Effector memory CD4-positive, alpha-beta T cell (primary cell): ENCODE data around the gene STXBP3.
"Not testable (repeated sequence)": the region's sequence is repeated elsewhere in the genome, so short reads cannot be mapped to it uniquely, and the experiment has no call there.

Experiments
- DNase-seq, 3 donors: peaks; one replicate each; pipeline ENCODE4 v3.0.0-alpha.2; 2020
- H3K27ac ChIP-seq: 2 replicates; pipeline ENCODE4 v1.7.0; 2013; ENCODE audit warnings: mild to moderate bottlenecking, low read length, moderate library complexity; ENCODE audit not compliant: insufficient read depth, poor library complexity, severe bottlenecking
- H3K27me3 ChIP-seq: replicated peaks from 2 replicates; pipeline ENCODE4 v1.7.0; 2013; ENCODE audit warnings: mild to moderate bottlenecking, low read length; ENCODE audit not compliant: insufficient read depth, control insufficient read depth, poor library complexity, severe bottlenecking
- H3K36me3 ChIP-seq: 2 replicates; pipeline ENCODE4 v1.7.0; 2013; ENCODE audit warnings: mild to moderate bottlenecking, low read length, moderate library complexity; ENCODE audit not compliant: control insufficient read depth, insufficient read depth
- H3K4me1 ChIP-seq: 2 replicates; pipeline ENCODE4 v1.7.0; 2013; ENCODE audit warnings: low read length, mild to moderate bottlenecking; ENCODE audit not compliant: control insufficient read depth, insufficient read depth, poor library complexity, severe bottlenecking
- H3K4me3 ChIP-seq: 2 replicates; pipeline ENCODE4 v1.7.0; 2013; ENCODE audit warnings: low read length, low read depth, mild to moderate bottlenecking; ENCODE audit not compliant: insufficient read depth, poor library complexity, severe bottlenecking
- H3K9me3 ChIP-seq: 2 replicates; pipeline ENCODE4 v1.7.0; 2013; ENCODE audit warnings: mild to moderate bottlenecking, low read length, moderate library complexity; ENCODE audit not compliant: control insufficient read depth
- total RNA-seq, 3 donors: gene quantifications; one replicate each; lab custom pipeline; 2026; lab: John Stamatoyannopoulos, UW

STXBP3 gene
- total RNA-seq: 49.6 to 65.2 (median 54.7) reads per million in 3 donors

GRCh38 chr1:108746382-108747170, at the start of gene STXBP3:
STXBP3 (plus strand) TSS chr1:108746674; CDS start chr1:108746738, 64 bp downstream.
- H3K36me3 ChIP-seq: no peaks in the 10 kb centered on the region
- H3K27me3 ChIP-seq: no peaks in the 10 kb centered on the region
- H3K4me1 ChIP-seq: no peaks in the 10 kb centered on the region
- peak within 1 kb of the TSS; percentile 91 for H3K27ac ChIP-seq
- peak; percentile 98 to 100 (median 100) for DNase-seq
- H3K4me3 ChIP-seq: peak within 1 kb of the TSS; percentile 77
- H3K9me3 ChIP-seq: no peaks in the 10 kb centered on the region

- H3K36me3 ChIP-seq: peaks cover 43% of the 10 kb centered on the region
- peak overlapping the region; percentile 58 for H3K27ac ChIP-seq
- no peaks in the 10 kb centered on the region for H3K9me3 ChIP-seq
- H3K4me1 ChIP-seq: peaks cover 25% of the 10 kb centered on the region
- no peak for DNase-seq
- H3K27me3 ChIP-seq: no peaks in the 10 kb centered on the region
- no peak overlapping the region for H3K4me3 ChIP-seq
Measured at GRCh38 chr1:108699375-108700332, 46.8 kb upstream of the STXBP3 start.

- DNase-seq: no peak
- Histone ChIP-seq H3K9me3 (no peaks in the 10 kb centered on the region), H3K27ac (no peak overlapping the region), H3K4me3 (no peak overlapping the region), H3K36me3 (peaks cover 42% of the 10 kb centered on the region), H3K27me3 (no peaks in the 10 kb centered on the region), H3K4me1 (peaks cover 22% of the 10 kb centered on the region)
Measured at GRCh38 chr1:108701176-108701849, 45.2 kb upstream of the STXBP3 start.

GRCh38 chr1:108702109-108702508, 44.4 kb upstream of the STXBP3 start:
- Histone ChIP-seq H3K36me3 (peaks cover 34% of the 10 kb centered on the region), H3K4me1 (peaks cover 16% of the 10 kb centered on the region)
- DNase-seq, H3K27me3 ChIP-seq, H3K27ac ChIP-seq, H3K9me3 ChIP-seq, H3K4me3 ChIP-seq: not testable (repeated sequence)

- no peaks in the 10 kb centered on the region for H3K9me3 ChIP-seq
- DNase-seq: peak; percentile 0 to 20 (median 15)
- no peaks in the 10 kb centered on the region for H3K27me3 ChIP-seq
- no peak overlapping the region for H3K4me3 ChIP-seq
- peak overlapping the region; percentile 70 for H3K27ac ChIP-seq
- peaks cover 16% of the 10 kb centered on the region for H3K36me3 ChIP-seq
- peaks cover 9% of the 10 kb centered on the region for H3K4me1 ChIP-seq
Measured at GRCh38 chr1:108703939-108704338, 42.5 kb upstream of the STXBP3 start.

GRCh38 chr1:108704496-108704895, 42.0 kb upstream of the STXBP3 start:
- Histone ChIP-seq H3K27me3 (no peaks in the 10 kb centered on the region), H3K27ac (peak overlapping the region; percentile 70), H3K36me3 (peaks cover 11% of the 10 kb centered on the region), H3K9me3 (no peaks in the 10 kb centered on the region), H3K4me3 (no peak overlapping the region), H3K4me1 (peaks cover 9% of the 10 kb centered on the region)
- no peak for DNase-seq

- peaks cover 9% of the 10 kb centered on the region for H3K4me1 ChIP-seq
- DNase-seq: no peak
- no peak overlapping the region for H3K27ac ChIP-seq
- H3K36me3 ChIP-seq: no peaks in the 10 kb centered on the region
- H3K4me3 ChIP-seq: no peak overlapping the region
- no peaks in the 10 kb centered on the region for H3K9me3 ChIP-seq
- H3K27me3 ChIP-seq: no peaks in the 10 kb centered on the region
Measured at GRCh38 chr1:108706643-108707042, 39.8 kb upstream of the STXBP3 start.

- DNase-seq: peak; percentile 33 to 50 (median 49)
- Histone ChIP-seq H3K36me3 (no peaks in the 10 kb centered on the region), H3K4me1 (peaks cover 9% of the 10 kb centered on the region), H3K27ac (no peak overlapping the region), H3K9me3 (no peaks in the 10 kb centered on the region), H3K4me3 (no peak overlapping the region), H3K27me3 (no peaks in the 10 kb centered on the region)
Measured at GRCh38 chr1:108708691-108709660, 37.5 kb upstream of the STXBP3 start.
